Amniotic stem cell (primary cell): ENCODE results near the gene CADPS2.

Experiments used
- DNase-seq: peaks from one replicate; lab custom pipeline; 2025; lab: John Stamatoyannopoulos, UW

Gene CADPS2

GRCh38 chr7:122528879-122529481 lies 357.3 kb downstream of the CADPS2 start:
- DNase-seq: peak; percentile 11

GRCh38 chr7:122525355-122525754 lies 360.9 kb downstream of the CADPS2 start:
- no peak for DNase-seq

GRCh38 chr7:122521767-122522166 lies 364.5 kb downstream of the CADPS2 start:
- no peak for DNase-seq

- no peak for DNase-seq
Observed at GRCh38 chr7:122520971-122521555, 365.2 kb downstream of the CADPS2 start.

GRCh38 chr7:122518488-122518887 lies 367.8 kb downstream of the CADPS2 start:
- DNase-seq: no peak

GRCh38 chr7:122517576-122517975 lies 368.7 kb downstream of the CADPS2 start:
- no peak for DNase-seq

- no peak for DNase-seq
Observed at GRCh38 chr7:122515404-122515803, 370.9 kb downstream of the CADPS2 start.

GRCh38 chr7:122511268-122511667 lies 375.0 kb downstream of the CADPS2 start:
- no peak for DNase-seq

- DNase-seq: no peak
Observed at GRCh38 chr7:122507591-122507990, 378.7 kb downstream of the CADPS2 start.

- no peak for DNase-seq
Observed at GRCh38 chr7:122492007-122492406, 394.3 kb downstream of the CADPS2 start.

- no peak for DNase-seq
Observed at GRCh38 chr7:122488241-122488640, 398.0 kb downstream of the CADPS2 start.

GRCh38 chr7:122487131-122487530 lies 399.1 kb downstream of the CADPS2 start:
- DNase-seq: no peak

GRCh38 chr7:122485856-122486255 lies 400.4 kb downstream of the CADPS2 start:
- no peak for DNase-seq

GRCh38 chr7:122482212-122482611 lies 404.0 kb downstream of the CADPS2 start:
- DNase-seq: no peak

GRCh38 chr7:122470859-122471258 lies 415.4 kb downstream of the CADPS2 start:
- DNase-seq: no peak

- no peak for DNase-seq
Observed at GRCh38 chr7:122468945-122469344, 417.3 kb downstream of the CADPS2 start.

GRCh38 chr7:122467661-122468449 lies 418.4 kb downstream of the CADPS2 start:
- no peak for DNase-seq

GRCh38 chr7:122465296-122465695 lies 421.0 kb downstream of the CADPS2 start:
- DNase-seq: no peak

- DNase-seq: no peak
Observed at GRCh38 chr7:122463631-122464030, 422.6 kb downstream of the CADPS2 start.

GRCh38 chr7:122460936-122461335 lies 425.3 kb downstream of the CADPS2 start:
- DNase-seq: no peak

GRCh38 chr7:122457969-122458368 lies 428.3 kb downstream of the CADPS2 start:
- no peak for DNase-seq

- no peak for DNase-seq
Observed at GRCh38 chr7:122457325-122457724, 428.9 kb downstream of the CADPS2 start.

- no peak for DNase-seq
Observed at GRCh38 chr7:122454776-122455507, 431.3 kb downstream of the CADPS2 start.
